ENCODE results near the gene CIB1.
A peak's percentile ranks its signal among the peaks of the same experiment; 100 is the strongest.
"Not testable (repeated sequence)": the region's sequence is repeated elsewhere in the genome, so short reads cannot be mapped to it uniquely, and the experiment has no call there.

CIB1 gene

GRCh38 chr15:90233387-90234095 is at the start of gene CIB1:
Gene CIB1, minus strand, starts transcription at chr15:90233941. Its CDS starts 56 bp downstream, at chr15:90233885.
- DNase-seq (ENCODE audit: low read depth, low spot score) = peak; percentile 83
- peak within 1 kb of the TSS; percentile 84 for H3K27ac ChIP-seq

- not testable (repeated sequence) for DNase-seq (ENCODE audit: low read depth, low spot score); H3K27ac ChIP-seq
Observed at GRCh38 chr15:90281637-90282036, 47.9 kb upstream of the CIB1 start.

- not testable (repeated sequence) for H3K27ac ChIP-seq; DNase-seq (ENCODE audit: low read depth, low spot score)
Observed at GRCh38 chr15:90280743-90281142, 47.0 kb upstream of the CIB1 start.

GRCh38 chr15:90278467-90278866 is 44.7 kb upstream of the CIB1 start:
- not testable (repeated sequence) for H3K27ac ChIP-seq; DNase-seq (ENCODE audit: low read depth, low spot score)

GRCh38 chr15:90271459-90272166 is 37.9 kb upstream of the CIB1 start:
- no peak for DNase-seq (ENCODE audit: low read depth, low spot score)
- no peak overlapping the region for H3K27ac ChIP-seq

- H3K27ac ChIP-seq = no peak overlapping the region
- no peak for DNase-seq (ENCODE audit: low read depth, low spot score)
Observed at GRCh38 chr15:90270502-90271150, 36.9 kb upstream of the CIB1 start.

- DNase-seq (ENCODE audit: low read depth, low spot score) = no peak
- no peak overlapping the region for H3K27ac ChIP-seq
Observed at GRCh38 chr15:90268415-90268814, 34.7 kb upstream of the CIB1 start.

GRCh38 chr15:90266485-90266884 is 32.7 kb upstream of the CIB1 start:
- no peak for DNase-seq (ENCODE audit: low read depth, low spot score)
- peak overlapping the region; percentile 93 for H3K27ac ChIP-seq

GRCh38 chr15:90266061-90266431 is 32.3 kb upstream of the CIB1 start:
- peak overlapping the region; percentile 93 for H3K27ac ChIP-seq
- no peak for DNase-seq (ENCODE audit: low read depth, low spot score)

GRCh38 chr15:90265271-90266060 is 31.7 kb upstream of the CIB1 start, which contains the start of gene NGRN:
Gene NGRN, plus strand, starts transcription at chr15:90265672. Its CDS starts 41 bp downstream, at chr15:90265713.
- DNase-seq (ENCODE audit: low read depth, low spot score) = peak; percentile 43
- peak within 1 kb of the TSS; percentile 93 for H3K27ac ChIP-seq

- DNase-seq (ENCODE audit: low read depth, low spot score) = no peak
- peak overlapping the region; percentile 93 for H3K27ac ChIP-seq
Observed at GRCh38 chr15:90264671-90265070, 30.9 kb upstream of the CIB1 start.

- DNase-seq (ENCODE audit: low read depth, low spot score) = no peak
- peak overlapping the region; percentile 27 for H3K27ac ChIP-seq
Observed at GRCh38 chr15:90262426-90262825, 28.7 kb upstream of the CIB1 start.

GRCh38 chr15:90261811-90262210 is 28.1 kb upstream of the CIB1 start:
- H3K27ac ChIP-seq = peak overlapping the region; percentile 27
- DNase-seq (ENCODE audit: low read depth, low spot score) = no peak

GRCh38 chr15:90260731-90261130 is 27.0 kb upstream of the CIB1 start:
- not testable (repeated sequence) for DNase-seq (ENCODE audit: low read depth, low spot score); H3K27ac ChIP-seq

GRCh38 chr15:90259524-90259923 is 25.8 kb upstream of the CIB1 start:
- DNase-seq (ENCODE audit: low read depth, low spot score) = no peak

GRCh38 chr15:90257776-90258175 is 24.0 kb upstream of the CIB1 start:
- DNase-seq (ENCODE audit: low read depth, low spot score) = no peak
- no peak overlapping the region for H3K27ac ChIP-seq

More at GRCh38 chr15:90259524-90259923, 25.8 kb upstream of the CIB1 start:
- no peak overlapping the region for H3K27ac ChIP-seq

GRCh38 chr15:90249203-90249863 is 15.6 kb upstream of the CIB1 start, which contains the start of gene TTLL13:
Gene TTLL13, plus strand, starts transcription at chr15:90249556. Its CDS starts 1,075 bp downstream, at chr15:90250631.
- no peak within 1 kb of the TSS for H3K27ac ChIP-seq
- no peak for DNase-seq (ENCODE audit: low read depth, low spot score)

- H3K27ac ChIP-seq = no peak overlapping the region
Observed at GRCh38 chr15:90248789-90249202, 15.1 kb upstream of the CIB1 start.

GRCh38 chr15:90243943-90244639 is 10.3 kb upstream of the CIB1 start:
- no peak for DNase-seq (ENCODE audit: low read depth, low spot score)
- H3K27ac ChIP-seq = no peak overlapping the region

More at GRCh38 chr15:90248789-90249202, 15.1 kb upstream of the CIB1 start:
- DNase-seq (ENCODE audit: low read depth, low spot score) = no peak
